ENCODE data around the gene KEL. TPM values are rescaled to one million over a fixed set of nuclear protein-coding genes. Genes with fewer than 3 reads are reported as not detected.

KEL gene
- total and polyA plus RNA-seq, 4 donors = 0.18 to 81.0 (median 0.36) TPM

GRCh38 chr7:142915315-142915714 is 46.8 kb downstream of the KEL start:
- H3K27ac ChIP-seq (ENCODE audit: low read depth in 1 of 2, low read length in 2 of 2) = no peak overlapping the region
- H3K27me3 ChIP-seq (ENCODE audit: control insufficient read depth in 4 of 4, insufficient read depth in 4 of 4, low read length in 3 of 4) = peaks cover 0 to 3% (median 0%) of the 10 kb centered on the region in 4 donors
- no peaks in the 10 kb centered on the region for H3K4me1 ChIP-seq (ENCODE audit: control insufficient read depth in 4 of 4, insufficient read depth in 4 of 4, low read length in 3 of 4)
- H3K9me3 ChIP-seq (ENCODE audit: control insufficient read depth in 4 of 4, low read length in 3 of 4) = no peaks in the 10 kb centered on the region
- no peak for TF ChIP-seq ATF3 (IDR thresholded peaks at IDR 0.05)
- TF ChIP-seq TAF1 (conservative IDR thresholded peaks at IDR 0.05) = no peak
- no peak for TF ChIP-seq SP1 (IDR thresholded peaks at IDR 0.05)
- no peak overlapping the region for H3K4me3 ChIP-seq (ENCODE audit: low read depth in 1 of 3, low read length in 3 of 3)
- H3K36me3 ChIP-seq (ENCODE audit: control insufficient read depth in 4 of 4, insufficient read depth in 3 of 4, low read depth in 1 of 4, low read length in 3 of 4) = no peaks in the 10 kb centered on the region
- DNase-seq (ENCODE audit: low spot score) = no peak
- WGBS = 83% methylated on average over 8 of the region's 8 CpGs
- no peak overlapping the region for H3K9ac ChIP-seq (ENCODE audit: low read depth in 1 of 2, low read length in 2 of 2)

GRCh38 chr7:142914121-142914520 is 48.0 kb downstream of the KEL start:
- DNase-seq (ENCODE audit: low spot score) = no peak
- no peaks in the 10 kb centered on the region for H3K36me3 ChIP-seq (ENCODE audit: control insufficient read depth in 4 of 4, insufficient read depth in 3 of 4, low read depth in 1 of 4, low read length in 3 of 4)
- H3K27ac ChIP-seq (ENCODE audit: low read depth in 1 of 2, low read length in 2 of 2) = no peak overlapping the region
- H3K27me3 ChIP-seq (ENCODE audit: control insufficient read depth in 4 of 4, insufficient read depth in 4 of 4, low read length in 3 of 4) = peaks cover 0 to 3% (median 0%) of the 10 kb centered on the region in 4 donors
- TF ChIP-seq GABPA (IDR thresholded peaks at IDR 0.05 in 1 of 2, conservative IDR thresholded peaks at IDR 0.05 in 1 of 2) (no peak), FOXA2 (IDR thresholded peaks at IDR 0.05) (no peak), MAX (IDR thresholded peaks at IDR 0.05) (no peak)
- no peak overlapping the region for H3K9ac ChIP-seq (ENCODE audit: low read depth in 1 of 2, low read length in 2 of 2)
- H3K9me3 ChIP-seq (ENCODE audit: control insufficient read depth in 4 of 4, low read length in 3 of 4) = no peaks in the 10 kb centered on the region
- WGBS = 70% methylated on average over 1 of the region's 1 CpG
- no peak overlapping the region for H3K4me3 ChIP-seq (ENCODE audit: low read depth in 1 of 3, low read length in 3 of 3)
- no peaks in the 10 kb centered on the region for H3K4me1 ChIP-seq (ENCODE audit: control insufficient read depth in 4 of 4, insufficient read depth in 4 of 4, low read length in 3 of 4)

- Histone ChIP-seq H3K9me3 (ENCODE audit: control insufficient read depth in 4 of 4, low read length in 3 of 4) (no peaks in the 10 kb centered on the region), H3K27ac (ENCODE audit: low read depth in 1 of 2, low read length in 2 of 2) (no peak overlapping the region), H3K9ac (ENCODE audit: low read depth in 1 of 2, low read length in 2 of 2) (no peak overlapping the region), H3K27me3 (ENCODE audit: control insufficient read depth in 4 of 4, insufficient read depth in 4 of 4, low read length in 3 of 4) (peaks cover 0 to 3% (median 0%) of the 10 kb centered on the region in 4 donors), H3K4me1 (ENCODE audit: control insufficient read depth in 4 of 4, insufficient read depth in 4 of 4, low read length in 3 of 4) (no peaks in the 10 kb centered on the region), H3K4me3 (ENCODE audit: low read depth in 1 of 3, low read length in 3 of 3) (no peak overlapping the region), H3K36me3 (ENCODE audit: control insufficient read depth in 4 of 4, insufficient read depth in 3 of 4, low read depth in 1 of 4, low read length in 3 of 4) (no peaks in the 10 kb centered on the region)
- TF ChIP-seq RXRA (IDR thresholded peaks at IDR 0.05) = no peak
- TF ChIP-seq ATF3 (IDR thresholded peaks at IDR 0.05) = no peak
- TF ChIP-seq CTCF (IDR thresholded peaks at IDR 0.05; ENCODE audit: low read depth, low read length, missing input control) = no peak
- 79% methylated on average over 2 of the region's 2 CpGs for WGBS
- DNase-seq (ENCODE audit: low spot score) = no peak
Measured at GRCh38 chr7:142913566-142913965, 48.6 kb downstream of the KEL start.

GRCh38 chr7:142913051-142913450 is 49.1 kb downstream of the KEL start:
- no peak for DNase-seq (ENCODE audit: low spot score)
- peaks cover 0 to 3% (median 0%) of the 10 kb centered on the region in 4 donors for H3K27me3 ChIP-seq (ENCODE audit: control insufficient read depth in 4 of 4, insufficient read depth in 4 of 4, low read length in 3 of 4)

More at GRCh38 chr7:142913051-142913450, 49.1 kb downstream of the KEL start:
- TF ChIP-seq HNF4G (IDR thresholded peaks at IDR 0.05) = no peak
- no peak for TF ChIP-seq FOXA1 (IDR thresholded peaks at IDR 0.05)
- TF ChIP-seq RXRA (IDR thresholded peaks at IDR 0.05) = no peak
- TF ChIP-seq ZBTB33 (IDR thresholded peaks at IDR 0.05) = no peak
- TF ChIP-seq HNF4A (conservative IDR thresholded peaks at IDR 0.05) = no peak
- no peak for TF ChIP-seq YY1 (IDR thresholded peaks at IDR 0.05)
- no peak for TF ChIP-seq ATF3 (IDR thresholded peaks at IDR 0.05)
- H3K9ac ChIP-seq (ENCODE audit: low read depth in 1 of 2, low read length in 2 of 2) = no peak overlapping the region
- no peaks in the 10 kb centered on the region for H3K36me3 ChIP-seq (ENCODE audit: control insufficient read depth in 4 of 4, insufficient read depth in 3 of 4, low read depth in 1 of 4, low read length in 3 of 4)
- no peak overlapping the region for H3K4me3 ChIP-seq (ENCODE audit: low read depth in 1 of 3, low read length in 3 of 3)
- WGBS = 52% methylated on average over 3 of the region's 3 CpGs
- H3K4me1 ChIP-seq (ENCODE audit: control insufficient read depth in 4 of 4, insufficient read depth in 4 of 4, low read length in 3 of 4) = no peaks in the 10 kb centered on the region
- H3K9me3 ChIP-seq (ENCODE audit: control insufficient read depth in 4 of 4, low read length in 3 of 4) = no peaks in the 10 kb centered on the region
- no peak overlapping the region for H3K27ac ChIP-seq (ENCODE audit: low read depth in 1 of 2, low read length in 2 of 2)

All from liver (tissue), 9 donors.